Type B pancreatic cell (in vitro differentiated cells): Measurements from ENCODE around the gene CAMSAP1. TPM values are rescaled to one million over a fixed set of nuclear protein-coding genes. Genes with fewer than 3 reads are reported as not detected.

Source experiments
- DNase-seq: peaks from one replicate; pipeline ENCODE4 v3.0.0; 2021; ENCODE audit warnings: mixed read lengths; ENCODE audit not compliant: unreplicated experiment; ENCODE audit errors: extremely low spot score
- H3K27ac Mint-ChIP-seq: 2 replicates; pipeline ENCODE4 v1.8.0; 2021; ENCODE audit warnings: mild to moderate bottlenecking, mixed read lengths
- H3K27me3 Mint-ChIP-seq: 2 replicates; pipeline ENCODE4 v1.8.0; 2021; ENCODE audit warnings: mixed read lengths
- H3K36me3 Mint-ChIP-seq: 2 replicates; pipeline ENCODE4 v1.8.0; 2021; ENCODE audit warnings: mixed read lengths
- H3K4me1 Mint-ChIP-seq: one replicate; pipeline ENCODE4 v1.8.0; 2021; ENCODE audit warnings: mixed read lengths; ENCODE audit not compliant: unreplicated experiment
- H3K4me3 Mint-ChIP-seq: 2 replicates; pipeline ENCODE4 v1.8.0; 2021; ENCODE audit warnings: mild to moderate bottlenecking, mixed read lengths
- H3K9me3 Mint-ChIP-seq: 2 replicates; pipeline ENCODE4 v1.8.0; 2021; ENCODE audit warnings: mixed read lengths
- CTCF ChIP-seq: fragments of 200-600 bp; sonication (generic); conservative IDR thresholded peaks from 2 replicates; pipeline ENCODE4 v1.5.0; 2021; ENCODE audit warnings: antibody characterized with exemption, mild to moderate bottlenecking
- total RNA-seq: library from RNA; stranded (reverse); gene quantifications from 2 replicates; pipeline ENCODE4 v1.2.1, GENCODE V29; 2021; ENCODE audit warnings: low replicate concordance

CAMSAP1 gene
- total RNA-seq, 1 donor from 2014 or later: 58.2 TPM

- no peak overlapping the region for H3K4me3 Mint-ChIP-seq
- no peak for DNase-seq
- peaks cover 57% of the 10 kb centered on the region for H3K4me1 Mint-ChIP-seq
- peaks cover 8% of the 10 kb centered on the region for H3K36me3 Mint-ChIP-seq
- no peaks in the 10 kb centered on the region for H3K27me3 Mint-ChIP-seq
- H3K9me3 Mint-ChIP-seq: no peaks in the 10 kb centered on the region
- no peak for TF ChIP-seq CTCF
- peak overlapping the region; percentile 38 for H3K27ac Mint-ChIP-seq
These were observed 23.8 kb downstream of the CAMSAP1 start for GRCh38 chr9:135883410-135884089.

GRCh38 chr9:135882011-135882410 lies 25.3 kb downstream of the CAMSAP1 start:
- H3K27ac Mint-ChIP-seq: no peak overlapping the region

DNA sequence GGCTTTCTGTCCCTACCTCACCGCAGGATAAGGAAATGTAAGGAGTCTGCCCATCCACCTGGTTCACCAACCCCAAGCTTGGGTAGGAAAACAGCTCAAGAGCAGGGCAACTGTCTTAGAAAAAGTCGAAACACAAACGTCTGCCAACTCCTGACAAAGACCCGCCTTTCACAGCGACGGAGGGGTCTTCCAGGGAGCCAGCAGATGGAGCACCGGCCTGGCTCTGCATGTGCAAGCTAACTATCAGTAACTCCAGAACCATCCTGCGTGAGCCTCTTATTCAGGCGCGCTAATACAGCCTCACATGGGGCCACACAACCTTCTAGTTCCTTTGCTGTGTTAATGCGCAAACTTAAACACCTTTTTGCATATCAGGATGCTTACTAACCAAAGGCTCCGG lies 26.9 kb downstream of the CAMSAP1 start:
- no peak overlapping the region for H3K27ac Mint-ChIP-seq
- no peaks in the 10 kb centered on the region for H3K27me3 Mint-ChIP-seq
- H3K36me3 Mint-ChIP-seq: peaks cover 10% of the 10 kb centered on the region
- peaks cover 47% of the 10 kb centered on the region for H3K4me1 Mint-ChIP-seq
- TF ChIP-seq CTCF: no peak
- H3K9me3 Mint-ChIP-seq: no peaks in the 10 kb centered on the region
- no peak for DNase-seq
- H3K4me3 Mint-ChIP-seq: no peak overlapping the region

More at GRCh38 chr9:135882011-135882410, 25.3 kb downstream of the CAMSAP1 start:
- Mint-ChIP-seq H3K4me3 (no peak overlapping the region), H3K9me3 (no peaks in the 10 kb centered on the region), H3K4me1 (peaks cover 55% of the 10 kb centered on the region), H3K36me3 (peaks cover 8% of the 10 kb centered on the region), H3K27me3 (no peaks in the 10 kb centered on the region)
- no peak for TF ChIP-seq CTCF
- DNase-seq: no peak

GRCh38 chr9:135879619-135880018 lies 27.7 kb downstream of the CAMSAP1 start:
- no peak for TF ChIP-seq CTCF
- Mint-ChIP-seq H3K36me3 (peaks cover 11% of the 10 kb centered on the region), H3K27ac (no peak overlapping the region), H3K27me3 (no peaks in the 10 kb centered on the region), H3K4me1 (peaks cover 43% of the 10 kb centered on the region), H3K9me3 (no peaks in the 10 kb centered on the region), H3K4me3 (no peak overlapping the region)
- no peak for DNase-seq

- no peak for DNase-seq
- H3K9me3 Mint-ChIP-seq: no peaks in the 10 kb centered on the region
- no peak overlapping the region for H3K27ac Mint-ChIP-seq
- H3K36me3 Mint-ChIP-seq: peaks cover 11% of the 10 kb centered on the region
- peaks cover 39% of the 10 kb centered on the region for H3K4me1 Mint-ChIP-seq
- TF ChIP-seq CTCF: no peak
- no peaks in the 10 kb centered on the region for H3K27me3 Mint-ChIP-seq
- no peak overlapping the region for H3K4me3 Mint-ChIP-seq
These were observed 28.1 kb downstream of the CAMSAP1 start for GRCh38 chr9:135879237-135879601.
